BLaER1 treated with 17β-estradiol and CSF1 and Interleukin-3, amounts not matched to agents 10 nM and 100 nM (cell line): ENCODE results near the gene SNX10.

Experiments
- H3K27ac ChIP-seq, 11 experiments: shearing (Covaris generic); formaldehyde crosslinking; 2 replicates each; pipeline ENCODE4 v1.8.1; 2022
- H3K27me3 ChIP-seq, 11 experiments: shearing (Covaris generic); formaldehyde crosslinking; 2 replicates each; pipeline ENCODE4 v1.8.1; 2022
- H3K36me3 ChIP-seq, 11 experiments: shearing (Covaris generic); formaldehyde crosslinking; 2 replicates each; pipeline ENCODE4 v1.8.1; 2022
- H3K4me1 ChIP-seq, 10 experiments: shearing (Covaris generic); formaldehyde crosslinking; 2 replicates each; pipeline ENCODE4 v1.8.1; 2022
- H3K4me2 ChIP-seq, 11 experiments: shearing (Covaris generic); formaldehyde crosslinking; 2 replicates each; pipeline ENCODE4 v1.8.1; 2022
- H3K4me3 ChIP-seq, 10 experiments: shearing (Covaris generic); formaldehyde crosslinking; 2 replicates each; pipeline ENCODE4 v1.8.1; 2022
- H3K9ac ChIP-seq, 11 experiments: shearing (Covaris generic); formaldehyde crosslinking; 2 replicates each; pipeline ENCODE4 v1.8.1; 2022
- H3K9me3 ChIP-seq, 11 experiments: shearing (Covaris generic); formaldehyde crosslinking; replicated peaks in 1 of 11; 2 replicates each; pipeline ENCODE4 v1.8.1; 2022
- H4K20me1 ChIP-seq, 11 experiments: shearing (Covaris generic); formaldehyde crosslinking; 2 replicates each; pipeline ENCODE4 v1.8.1; 2022
- Cebpa-rat ChIP-seq, 11 experiments: shearing (Covaris generic); IDR thresholded peaks; 2 replicates each; pipeline ENCODE4 v1.8.1; 2022

SNX10 gene

DNA sequence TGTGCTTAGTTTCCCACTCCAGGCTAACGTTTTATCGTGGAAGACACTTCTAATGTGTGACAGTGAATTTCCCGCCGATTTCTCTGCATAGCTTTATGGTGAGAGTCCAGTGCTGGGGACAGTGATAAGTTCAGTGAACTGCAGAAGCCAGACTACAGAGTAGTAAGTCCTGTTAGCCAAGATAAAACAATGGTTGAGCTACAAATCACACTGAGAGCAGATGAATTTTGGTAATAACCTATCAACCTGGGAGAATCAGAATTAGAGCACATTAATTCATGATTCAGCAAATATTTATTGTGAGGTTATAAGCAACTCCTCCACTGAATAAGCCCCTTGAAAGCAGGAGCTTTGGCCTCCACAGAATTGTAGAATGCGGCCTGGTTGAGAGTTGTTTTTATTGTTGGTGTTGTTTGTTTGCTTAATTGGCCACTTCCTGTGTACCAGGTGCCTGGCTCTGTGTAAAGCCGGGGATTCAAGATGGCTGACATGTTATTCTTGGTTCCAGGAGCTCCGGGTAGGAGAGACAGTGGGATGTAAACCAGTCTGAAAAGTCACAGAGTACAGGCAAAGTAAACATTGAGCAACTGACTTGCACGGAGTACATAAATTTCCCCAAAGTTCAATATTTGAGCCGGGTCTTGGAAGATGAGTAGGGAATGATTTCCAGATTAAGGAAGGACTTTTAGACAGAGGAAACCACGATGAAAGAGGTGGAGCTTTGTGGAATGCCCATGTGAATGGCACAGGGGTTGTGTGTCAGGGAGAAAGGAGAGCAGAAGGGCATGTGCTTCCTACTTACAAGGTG lies 112.7 kb downstream of the SNX10 start:
- no peak for TF ChIP-seq Cebpa-rat (IDR thresholded peaks at IDR 0.05)
- Histone ChIP-seq H3K9ac (no peak overlapping the region), H3K4me2 (no peak overlapping the region), H3K27me3 (no peaks in the 10 kb centered on the region), H3K9me3 (peaks cover 0 to 11% (median 0%) of the 10 kb centered on the region in 11 experiments; a peak in 4 of 22 replicates), H3K27ac (no peak overlapping the region), H3K4me1 (peaks cover 11 to 21% (median 18%) of the 10 kb centered on the region in 10 experiments), H3K36me3 (no peaks in the 10 kb centered on the region), H3K4me3 (no peak overlapping the region), H4K20me1 (no peaks in the 10 kb centered on the region)

DNA sequence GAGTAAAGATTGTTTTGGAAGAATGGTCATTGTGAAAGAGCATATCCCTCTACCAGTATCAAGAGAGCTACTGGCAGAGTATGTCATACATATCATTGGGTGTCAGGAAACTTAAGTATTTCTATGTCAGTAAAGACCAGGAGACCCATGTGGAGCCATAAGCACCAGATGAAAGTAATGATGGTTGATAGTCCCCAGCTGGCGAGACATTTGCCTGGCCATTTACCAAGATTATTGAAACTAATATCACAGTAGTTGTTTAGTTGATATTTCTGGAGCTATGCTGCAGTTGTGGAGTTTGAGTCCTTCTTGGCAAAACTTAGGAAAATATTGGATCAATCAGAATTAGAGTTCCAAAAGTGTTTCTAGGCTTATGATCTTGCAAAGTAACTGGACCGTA lies 114.8 kb downstream of the SNX10 start:
- Histone ChIP-seq H4K20me1 (no peaks in the 10 kb centered on the region), H3K36me3 (no peaks in the 10 kb centered on the region), H3K9me3 (peaks cover 0 to 11% (median 0%) of the 10 kb centered on the region in 11 experiments; a peak in 4 of 22 replicates), H3K4me3 (no peak overlapping the region), H3K4me1 (peaks cover 0 to under 1% (median 0%) of the 10 kb centered on the region in 10 experiments; a peak in 1 of 20 replicates), H3K9ac (no peak overlapping the region), H3K27ac (no peak overlapping the region), H3K27me3 (no peaks in the 10 kb centered on the region), H3K4me2 (no peak overlapping the region)
- TF ChIP-seq Cebpa-rat (IDR thresholded peaks at IDR 0.05) = no peak

GRCh38 chr7:26409661-26410547 lies 118.2 kb downstream of the SNX10 start:
- Histone ChIP-seq H3K36me3 (no peaks in the 10 kb centered on the region), H3K4me2 (no peak overlapping the region), H3K27me3 (no peaks in the 10 kb centered on the region), H3K4me1 (no peaks in the 10 kb centered on the region), H3K9ac (no peak overlapping the region), H3K4me3 (no peak overlapping the region), H3K27ac (no peak overlapping the region), H4K20me1 (no peaks in the 10 kb centered on the region), H3K9me3 (peaks cover 0 to 11% (median 0%) of the 10 kb centered on the region in 11 experiments; a peak in 4 of 22 replicates)
- no peak for TF ChIP-seq Cebpa-rat (IDR thresholded peaks at IDR 0.05)

GRCh38 chr7:26413007-26413691 lies 121.5 kb downstream of the SNX10 start:
- no peak overlapping the region for H3K27ac ChIP-seq
- H3K4me1 ChIP-seq = no peaks in the 10 kb centered on the region
- H3K4me3 ChIP-seq = no peak overlapping the region
- TF ChIP-seq Cebpa-rat (IDR thresholded peaks at IDR 0.05) = no peak
- no peaks in the 10 kb centered on the region for H3K27me3 ChIP-seq
- H3K9me3 ChIP-seq = no peaks in the 10 kb centered on the region
- no peak overlapping the region for H3K4me2 ChIP-seq
- no peaks in the 10 kb centered on the region for H4K20me1 ChIP-seq
- H3K36me3 ChIP-seq = no peaks in the 10 kb centered on the region
- no peak overlapping the region for H3K9ac ChIP-seq

DNA sequence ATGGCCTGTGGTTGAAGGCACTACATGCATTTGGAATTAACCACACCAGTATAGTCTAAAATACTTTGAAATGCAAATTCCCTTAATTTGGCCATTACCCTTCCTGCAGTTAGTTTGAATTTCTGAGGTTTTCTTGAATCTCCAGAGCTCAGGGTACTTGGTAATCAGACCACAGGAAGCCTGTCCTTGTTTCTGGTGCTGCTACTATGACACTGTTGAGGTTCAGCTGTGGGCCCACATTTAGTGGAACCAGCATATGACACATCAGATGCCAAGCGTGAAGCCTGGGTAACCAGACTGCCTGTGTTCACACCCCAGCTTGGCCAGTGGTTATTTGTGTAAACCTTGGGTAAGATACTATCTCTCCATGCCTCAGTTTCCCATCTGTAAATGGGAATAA lies 124.3 kb downstream of the SNX10 start:
- no peaks in the 10 kb centered on the region for H3K36me3 ChIP-seq
- H3K9me3 ChIP-seq = no peaks in the 10 kb centered on the region
- H4K20me1 ChIP-seq = no peaks in the 10 kb centered on the region
- no peaks in the 10 kb centered on the region; a peak in 1 of 20 replicates for H3K4me1 ChIP-seq
- no peak for TF ChIP-seq Cebpa-rat (IDR thresholded peaks at IDR 0.05)
- no peak overlapping the region for H3K4me2 ChIP-seq
- H3K9ac ChIP-seq = no peak overlapping the region
- no peaks in the 10 kb centered on the region for H3K27me3 ChIP-seq
- no peak overlapping the region for H3K4me3 ChIP-seq
- no peak overlapping the region for H3K27ac ChIP-seq

DNA sequence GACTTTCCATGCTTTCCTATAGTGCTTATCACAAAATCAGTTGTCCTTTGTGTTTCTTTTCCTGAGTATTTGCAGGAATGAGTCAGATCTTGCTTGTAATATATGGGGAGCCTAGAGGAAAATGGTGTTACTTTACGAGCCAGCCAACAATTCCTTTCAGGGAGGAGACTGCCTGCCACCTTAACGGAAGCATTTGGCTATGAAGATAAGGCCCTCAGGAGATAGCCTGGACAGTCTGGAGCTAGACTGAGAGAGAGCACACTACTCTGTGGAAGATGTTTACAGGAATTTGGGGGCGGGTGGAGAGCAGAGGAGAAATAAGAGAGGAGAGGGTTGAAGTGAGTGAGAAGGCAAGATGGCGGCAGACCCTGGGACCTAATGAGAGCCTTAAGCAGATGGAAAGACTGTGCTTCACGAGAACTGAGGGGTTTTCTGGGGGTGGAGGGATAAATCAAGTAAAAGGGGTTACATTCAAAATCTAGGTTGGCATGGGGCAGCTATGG lies 126.3 kb downstream of the SNX10 start:
- Histone ChIP-seq H3K4me3 (no peak overlapping the region), H3K9me3 (no peaks in the 10 kb centered on the region), H3K36me3 (no peaks in the 10 kb centered on the region), H3K4me1 (peaks cover 0 to 4% (median under 1%) of the 10 kb centered on the region in 10 experiments; a peak in 9 of 20 replicates), H3K27me3 (no peaks in the 10 kb centered on the region), H4K20me1 (no peaks in the 10 kb centered on the region), H3K9ac (no peak overlapping the region), H3K4me2 (no peak overlapping the region), H3K27ac (no peak overlapping the region)
- no peak for TF ChIP-seq Cebpa-rat (IDR thresholded peaks at IDR 0.05)

DNA sequence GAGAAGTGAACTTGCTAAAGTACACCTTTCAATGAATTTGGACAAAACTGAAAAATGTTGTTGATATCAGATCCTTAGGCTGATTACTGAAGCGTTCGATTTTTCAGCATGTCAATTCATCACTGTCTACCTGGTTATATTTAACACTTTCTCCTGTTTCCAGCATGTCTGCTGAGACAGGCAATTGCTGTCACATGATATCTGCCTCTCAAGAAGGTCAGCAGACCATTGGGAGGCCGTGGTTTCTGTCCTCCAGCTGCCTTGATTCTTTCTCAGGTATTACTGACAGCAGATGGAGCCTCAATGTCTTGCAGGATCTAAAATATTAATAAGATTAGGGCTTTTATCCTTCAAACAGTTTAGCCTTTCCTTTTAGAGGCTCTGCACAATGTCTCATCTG lies 127.5 kb downstream of the SNX10 start:
- H3K4me2 ChIP-seq = no peak overlapping the region
- H3K9ac ChIP-seq = no peak overlapping the region
- no peaks in the 10 kb centered on the region for H3K36me3 ChIP-seq
- no peak overlapping the region for H3K4me3 ChIP-seq
- H3K27me3 ChIP-seq = no peaks in the 10 kb centered on the region
- H3K4me1 ChIP-seq = peaks cover 0 to 15% (median 10%) of the 10 kb centered on the region in 10 experiments; a peak in 16 of 20 replicates
- H3K27ac ChIP-seq = no peak overlapping the region
- H3K9me3 ChIP-seq = no peaks in the 10 kb centered on the region
- TF ChIP-seq Cebpa-rat (IDR thresholded peaks at IDR 0.05) = no peak
- H4K20me1 ChIP-seq = no peaks in the 10 kb centered on the region

DNA sequence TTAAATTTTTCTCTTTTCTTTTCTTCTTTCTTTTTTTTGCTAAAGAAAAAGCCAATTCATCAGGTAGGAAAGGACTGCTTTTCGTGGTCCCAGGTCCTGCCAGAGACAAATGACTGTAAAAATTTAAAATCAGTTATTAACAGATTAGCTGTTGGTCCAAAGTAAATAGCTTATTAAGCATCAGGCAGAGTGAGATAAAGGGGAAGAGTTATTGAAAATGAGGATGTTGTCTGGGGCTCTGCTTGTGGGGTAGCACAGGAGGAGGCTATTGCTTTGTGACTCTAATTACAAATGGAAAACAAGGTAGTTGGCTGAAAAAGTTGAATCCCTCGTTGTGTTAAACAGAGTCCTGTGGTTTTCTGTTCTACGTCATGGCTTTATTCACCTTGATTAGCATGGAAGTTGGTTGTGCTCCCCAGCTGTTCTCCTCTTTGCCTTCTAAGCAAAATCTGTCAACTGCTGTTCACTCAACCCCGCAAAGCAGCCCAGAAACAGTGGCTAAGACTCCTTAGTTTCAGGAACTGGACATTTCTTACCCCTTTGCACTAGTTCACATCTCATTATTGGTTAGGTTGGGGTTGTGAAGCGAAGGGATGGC lies 128.9 kb downstream of the SNX10 start:
- H3K9me3 ChIP-seq = no peaks in the 10 kb centered on the region
- no peak for TF ChIP-seq Cebpa-rat (IDR thresholded peaks at IDR 0.05)
- no peak overlapping the region for H3K4me3 ChIP-seq
- H4K20me1 ChIP-seq = no peaks in the 10 kb centered on the region
- H3K27ac ChIP-seq = no peak overlapping the region
- H3K9ac ChIP-seq = no peak overlapping the region
- H3K4me2 ChIP-seq = no peak overlapping the region
- peaks cover 0 to 15% (median 10%) of the 10 kb centered on the region in 10 experiments; a peak in 16 of 20 replicates for H3K4me1 ChIP-seq
- H3K36me3 ChIP-seq = no peaks in the 10 kb centered on the region
- H3K27me3 ChIP-seq = no peaks in the 10 kb centered on the region
